Spleen (tissue), 7 donors: ENCODE results near the gene PCSK4.

Experiments used
- CTCF ChIP-seq, 11 experiments: fragments of 200-600 bp in 7 of 11; fragments of 450-650 bp in 4 of 11; sonication (generic) in 4 of 11; IDR thresholded peaks in 8 of 11; conservative IDR thresholded peaks in 3 of 11; 1 replicate in 7 of 11; 2 replicates in 4 of 11; pipeline versions ENCODE4 v1.4.0 to v1.8.0; 2016 to 2021; ENCODE audit warnings: antibody characterized with exemption in 11 of 11, inconsistent platforms in 4 of 11, mild to moderate bottlenecking in 1 of 11
- POLR2A ChIP-seq, 3 donors: fragments of 450-650 bp; IDR thresholded peaks; one replicate each; pipeline ENCODE4 v1.5.1; 2017; ENCODE audit warnings: antibody characterized with exemption in 3 of 3, mild to moderate bottlenecking in 1 of 3
- POLR2AphosphoS5 ChIP-seq, 3 donors: sonication (generic); formaldehyde crosslinking; IDR thresholded peaks; one replicate each; pipeline ENCODE4 v1.5.1; 2017; ENCODE audit warnings: antibody characterized with exemption in 3 of 3
- donor health status: DM: no; HTN: no; CAD: no; lungs with moderate emphysema.
- donor health status: DM: no; HTN: no; CAD: no.
- donor health status: DM: no; HTN: no; CAD: no.

GRCh38 chr19:1508507-1508856 is 18.3 kb upstream of the PCSK4 start:
- TF ChIP-seq CTCF (IDR thresholded peaks at IDR 0.05 in 8 of 11, conservative IDR thresholded peaks at IDR 0.05 in 3 of 11), result no peak
- no peak for TF ChIP-seq POLR2AphosphoS5 (IDR thresholded peaks at IDR 0.05)
- TF ChIP-seq POLR2A (IDR thresholded peaks at IDR 0.05), result no peak
